ENCODE data around the gene NPC1.
"Not testable (repeated sequence)": the region's sequence is repeated elsewhere in the genome, so short reads cannot be mapped to it uniquely, and the experiment has no call there.

The NPC1 gene

GRCh38 chr18:23519734-23520133 is 66.6 kb downstream of the NPC1 start:
- DNase-seq (ENCODE audit: low read depth): peak; percentile 42
- TF ChIP-seq CTCF (IDR thresholded peaks at IDR 0.05; ENCODE audit: low read length, missing control alignments): no peak
- H3K4me3 ChIP-seq (replicated peaks; ENCODE audit: low read depth, low read length): no peak overlapping the region

- peak; percentile 82 for DNase-seq (ENCODE audit: low read depth)
- no peak overlapping the region for H3K4me3 ChIP-seq (replicated peaks; ENCODE audit: low read depth, low read length)
- TF ChIP-seq CTCF (IDR thresholded peaks at IDR 0.05; ENCODE audit: low read length, missing control alignments): peak; percentile 99
Measured at GRCh38 chr18:23515911-23516546, 70.3 kb downstream of the NPC1 start.

- H3K4me3 ChIP-seq (replicated peaks; ENCODE audit: low read depth, low read length): no peak overlapping the region
- TF ChIP-seq CTCF (IDR thresholded peaks at IDR 0.05; ENCODE audit: low read length, missing control alignments): no peak
- DNase-seq (ENCODE audit: low read depth): no peak
Measured at GRCh38 chr18:23512641-23513040, 73.7 kb downstream of the NPC1 start.

GRCh38 chr18:23512216-23512615 is 74.1 kb downstream of the NPC1 start:
- not testable (repeated sequence) for H3K4me3 ChIP-seq (replicated peaks; ENCODE audit: low read depth, low read length); DNase-seq (ENCODE audit: low read depth)

- H3K4me3 ChIP-seq (replicated peaks; ENCODE audit: low read depth, low read length); DNase-seq (ENCODE audit: low read depth): not testable (repeated sequence)
Measured at GRCh38 chr18:23510923-23511322, 75.4 kb downstream of the NPC1 start.

GRCh38 chr18:23506393-23506792 is 79.9 kb downstream of the NPC1 start:
- no peak overlapping the region for H3K4me3 ChIP-seq (replicated peaks; ENCODE audit: low read depth, low read length)
- DNase-seq (ENCODE audit: low read depth): no peak
- TF ChIP-seq CTCF (IDR thresholded peaks at IDR 0.05; ENCODE audit: low read length, missing control alignments): no peak

- no peak for DNase-seq (ENCODE audit: low read depth)
- no peak for TF ChIP-seq CTCF (IDR thresholded peaks at IDR 0.05; ENCODE audit: low read length, missing control alignments)
- peak overlapping the region; percentile 83 for H3K4me3 ChIP-seq (replicated peaks; ENCODE audit: low read depth, low read length)
Measured at GRCh38 chr18:23504720-23505119, 81.6 kb downstream of the NPC1 start.

- TF ChIP-seq CTCF (IDR thresholded peaks at IDR 0.05; ENCODE audit: low read length, missing control alignments): no peak
- peak overlapping the region; percentile 83 for H3K4me3 ChIP-seq (replicated peaks; ENCODE audit: low read depth, low read length)
- DNase-seq (ENCODE audit: low read depth): peak; percentile 19
Measured at GRCh38 chr18:23503963-23504344, 82.4 kb downstream of the NPC1 start.
